RWPE1 (cell line): ENCODE measurements around the gene GMEB2.

Experiments
- CTCF ChIA-PET: fragments of 350-600 bp; sonication (Branson Sonifier 250); formaldehyde crosslinking; extraction: SDS; loops from one replicate; lab custom pipeline; 2021; lab: Yijun Ruan, JAX
- POLR2A ChIA-PET: fragments of 400-600 bp; formaldehyde crosslinking; extraction: SDS; loops from one replicate; lab custom pipeline; 2020; ENCODE audit warnings: antibody characterized with exemption; ENCODE audit not compliant: low non-redundant PET; lab: Yijun Ruan, JAX
- DNase-seq: peaks from one replicate; pipeline ENCODE4 v3.0.0; 2012; ENCODE audit warnings: low spot score
- H3K27ac ChIP-seq: fragments of 450-650 bp; 2 replicates; pipeline ENCODE4 v1.5.1; 2017
- CTCF ChIP-seq: fragments of 450-650 bp; conservative IDR thresholded peaks from 2 replicates; pipeline ENCODE4 v1.5.1; 2017; ENCODE audit warnings: low read depth, mild to moderate bottlenecking

The GMEB2 gene

GRCh38 chr20:63555661-63556381, 71.1 kb downstream of the GMEB2 start:
- ChIA-PET POLR2A (interaction anchor here (1.7 kb wide), 1 partner anchor 14 kb away, joined by 4 read pairs; no protein-coding TSS in a partner anchor), CTCF (interaction anchor here (0.5 to 1.4 kb wide), 4 partner anchors 18 to 181 kb away, joined by 3 to 4 read pairs (median 4); partner anchors contain the start of genes HELZ2 and PTK6)
- no peak for DNase-seq
- no peak for TF ChIP-seq CTCF
- peak overlapping the region; percentile 63 for H3K27ac ChIP-seq

- POLR2A ChIA-PET = interaction anchor here (1.7 kb wide), 1 partner anchor 13 kb away, joined by 4 read pairs; no protein-coding TSS in a partner anchor
- peak overlapping the region; percentile 63 for H3K27ac ChIP-seq
- no peak for TF ChIP-seq CTCF
Observed at GRCh38 chr20:63554361-63555278, 72.3 kb downstream of the GMEB2 start.

GRCh38 chr20:63553933-63554290, 73.0 kb downstream of the GMEB2 start, which contains the start of gene FNDC11:
Gene FNDC11, plus strand, starts transcription at chr20:63554159. Its CDS starts 1,505 bp downstream, at chr20:63555664.
- H3K27ac ChIP-seq = peak within 1 kb of the TSS; percentile 63
- no peak for DNase-seq
- TF ChIP-seq CTCF = no peak
- POLR2A ChIA-PET = no interaction called here
- CTCF ChIA-PET = interaction anchor here (0.6 kb wide), 1 partner anchor 104 kb away, joined by 3 read pairs; the partner anchor contains the start of gene RTEL1

More at GRCh38 chr20:63554361-63555278, 72.3 kb downstream of the GMEB2 start:
- DNase-seq = no peak
- CTCF ChIA-PET = interaction anchor here (0.6 to 1.3 kb wide), 6 partner anchors 9 to 355 kb away, joined by 3 to 4 read pairs (median 3); partner anchors contain the start of genes HELZ2 and RTEL1

- TF ChIP-seq CTCF = no peak
- POLR2A ChIA-PET = interaction anchor here (0.8 to 1.2 kb wide), 3 partner anchors 10 to 15 kb away, joined by 3 to 8 read pairs (median 4); no protein-coding TSS in a partner anchor
- DNase-seq = peak; percentile 96
- H3K27ac ChIP-seq = peak overlapping the region; percentile 63
- CTCF ChIA-PET = interaction anchor here (0.7 to 1.8 kb wide), 3 partner anchors 15 to 504 kb away, joined by 4 to 9 read pairs (median 7); no protein-coding TSS in a partner anchor
Observed at GRCh38 chr20:63553251-63553932, 73.5 kb downstream of the GMEB2 start.

- no peak for DNase-seq
- H3K27ac ChIP-seq = peak overlapping the region; percentile 63
- TF ChIP-seq CTCF = no peak
- ChIA-PET CTCF (interaction anchor here (0.6 to 1.8 kb wide), 5 partner anchors 15 to 953 kb away, joined by 3 to 9 read pairs (median 7); no protein-coding TSS in a partner anchor), POLR2A (interaction anchor here (0.8 to 1.2 kb wide), 4 partner anchors 9 to 15 kb away, joined by 3 to 8 read pairs (median 4); no protein-coding TSS in a partner anchor)
Observed at GRCh38 chr20:63552481-63553249, 74.2 kb downstream of the GMEB2 start.
